ENCODE results near the gene RAD51B. TPM values are rescaled to one million over a fixed set of nuclear protein-coding genes. Genes with fewer than 3 reads are reported as not detected.

RAD51B gene
- total RNA-seq, 1 experiment from 2014 or later: 23.3 TPM

DNA sequence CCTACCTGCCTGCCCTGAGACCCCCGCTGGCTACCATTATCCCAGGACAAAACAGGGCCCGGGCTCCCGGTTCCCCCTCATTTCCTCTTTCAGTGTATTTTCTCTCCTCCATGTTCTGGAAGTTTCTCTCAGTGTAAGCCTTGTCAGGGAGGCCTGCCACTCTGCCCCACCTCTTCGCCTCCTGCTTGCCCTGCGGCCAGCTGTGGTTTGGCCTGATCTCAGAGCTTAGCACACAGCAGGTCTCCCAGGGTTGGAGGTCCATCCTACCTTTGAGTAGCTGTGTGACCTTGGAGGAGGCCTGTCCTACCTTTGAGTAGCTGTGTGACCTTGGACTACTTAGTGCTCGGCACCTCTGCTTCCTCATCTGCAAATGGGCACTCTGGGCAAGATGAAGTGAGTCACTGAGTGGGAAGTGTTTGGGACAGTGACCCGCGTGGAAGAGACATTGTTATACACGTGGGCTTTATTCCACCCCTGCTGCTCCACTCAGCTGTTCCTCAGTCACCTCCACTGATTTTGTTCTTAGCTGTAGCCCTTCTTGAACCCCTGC lies 760.6 kb downstream of the RAD51B start:
- POLR2A ChIA-PET (ENCODE audit: low non-redundant PET): no interaction called here
- H3K4me1 ChIP-seq (ENCODE audit: insufficient read depth, low read length, poor library complexity, severe bottlenecking): peaks cover 14% of the 10 kb centered on the region
- BruUV-seq (replicated peaks): no TSS peak
- no peaks in the 10 kb centered on the region for H3K36me3 ChIP-seq (ENCODE audit: insufficient read depth, low read length, poor library complexity, severe bottlenecking)
- CTCF ChIA-PET: no interaction called here
- DNase-seq (ENCODE audit: low spot score): no peak
- intact Hi-C loops (cut with micrococcal nuclease; ENCODE audit: unreplicated experiment): no loop called here
- H3K4me3 ChIP-seq (ENCODE audit: low read depth, low read length, poor library complexity, severe bottlenecking): no peak overlapping the region
- H3K9me3 ChIP-seq (ENCODE audit: low read depth, low read length, poor library complexity, severe bottlenecking): no peaks in the 10 kb centered on the region
- H3K27me3 ChIP-seq (replicated peaks; ENCODE audit: insufficient read depth, low read depth, low read length, poor library complexity): no peaks in the 10 kb centered on the region
- no peak overlapping the region for H3K27ac ChIP-seq (ENCODE audit: low read depth, low read length, poor library complexity, severe bottlenecking)
- TF ChIP-seq, protein P1, sequence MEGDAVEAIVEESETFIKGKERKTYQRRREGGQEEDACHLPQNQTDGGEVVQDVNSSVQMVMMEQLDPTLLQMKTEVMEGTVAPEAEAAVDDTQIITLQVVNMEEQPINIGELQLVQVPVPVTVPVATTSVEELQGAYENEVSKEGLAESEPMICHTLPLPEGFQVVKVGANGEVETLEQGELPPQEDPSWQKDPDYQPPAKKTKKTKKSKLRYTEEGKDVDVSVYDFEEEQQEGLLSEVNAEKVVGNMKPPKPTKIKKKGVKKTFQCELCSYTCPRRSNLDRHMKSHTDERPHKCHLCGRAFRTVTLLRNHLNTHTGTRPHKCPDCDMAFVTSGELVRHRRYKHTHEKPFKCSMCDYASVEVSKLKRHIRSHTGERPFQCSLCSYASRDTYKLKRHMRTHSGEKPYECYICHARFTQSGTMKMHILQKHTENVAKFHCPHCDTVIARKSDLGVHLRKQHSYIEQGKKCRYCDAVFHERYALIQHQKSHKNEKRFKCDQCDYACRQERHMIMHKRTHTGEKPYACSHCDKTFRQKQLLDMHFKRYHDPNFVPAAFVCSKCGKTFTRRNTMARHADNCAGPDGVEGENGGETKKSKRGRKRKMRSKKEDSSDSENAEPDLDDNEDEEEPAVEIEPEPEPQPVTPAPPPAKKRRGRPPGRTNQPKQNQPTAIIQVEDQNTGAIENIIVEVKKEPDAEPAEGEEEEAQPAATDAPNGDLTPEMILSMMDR (conservative IDR thresholded peaks at IDR 0.05; ENCODE audit: low read depth, low read length): no peak
- no peak for TF ChIP-seq EZH2 (IDR thresholded peaks at IDR 0.05; ENCODE audit: borderline replicate concordance, low read depth, low read length, poor library complexity, severe bottlenecking)

DNA sequence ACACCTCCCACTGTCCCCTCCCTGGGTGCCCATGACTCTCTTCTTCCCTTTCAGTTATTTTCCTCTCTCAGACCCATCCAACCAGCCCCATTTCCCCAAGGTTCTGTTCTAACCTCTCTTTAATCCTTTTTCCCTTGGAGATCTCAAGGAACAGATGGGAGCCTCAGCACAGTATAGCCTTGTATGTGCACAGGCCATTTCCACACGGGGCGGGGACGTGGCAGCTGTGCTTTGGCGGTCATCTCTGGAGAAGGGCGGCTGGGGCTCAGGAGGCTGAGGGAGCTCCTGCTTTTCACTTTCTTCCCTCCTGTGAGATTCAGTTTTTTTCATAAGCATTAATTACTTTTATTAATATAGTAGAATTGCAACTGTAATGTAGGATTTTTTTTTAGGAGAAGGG lies 761.1 kb downstream of the RAD51B start:
- intact Hi-C loops (cut with micrococcal nuclease; ENCODE audit: unreplicated experiment): no loop called here
- ChIA-PET POLR2A (ENCODE audit: low non-redundant PET) (no interaction called here), CTCF (no interaction called here)
- H3K27me3 ChIP-seq (replicated peaks; ENCODE audit: insufficient read depth, low read depth, low read length, poor library complexity): no peaks in the 10 kb centered on the region
- H3K27ac ChIP-seq (ENCODE audit: low read depth, low read length, poor library complexity, severe bottlenecking): no peak overlapping the region
- no TSS peak for BruUV-seq (replicated peaks)
- DNase-seq (ENCODE audit: low spot score): no peak
- TF ChIP-seq EZH2 (IDR thresholded peaks at IDR 0.05; ENCODE audit: borderline replicate concordance, low read depth, low read length, poor library complexity, severe bottlenecking): no peak
- TF ChIP-seq, protein P1 (conservative IDR thresholded peaks at IDR 0.05; ENCODE audit: low read depth, low read length): no peak
- H3K4me3 ChIP-seq (ENCODE audit: low read depth, low read length, poor library complexity, severe bottlenecking): no peak overlapping the region
- H3K4me1 ChIP-seq (ENCODE audit: insufficient read depth, low read length, poor library complexity, severe bottlenecking): peaks cover 14% of the 10 kb centered on the region
- H3K9me3 ChIP-seq (ENCODE audit: low read depth, low read length, poor library complexity, severe bottlenecking): no peaks in the 10 kb centered on the region
- H3K36me3 ChIP-seq (ENCODE audit: insufficient read depth, low read length, poor library complexity, severe bottlenecking): no peaks in the 10 kb centered on the region

DNA sequence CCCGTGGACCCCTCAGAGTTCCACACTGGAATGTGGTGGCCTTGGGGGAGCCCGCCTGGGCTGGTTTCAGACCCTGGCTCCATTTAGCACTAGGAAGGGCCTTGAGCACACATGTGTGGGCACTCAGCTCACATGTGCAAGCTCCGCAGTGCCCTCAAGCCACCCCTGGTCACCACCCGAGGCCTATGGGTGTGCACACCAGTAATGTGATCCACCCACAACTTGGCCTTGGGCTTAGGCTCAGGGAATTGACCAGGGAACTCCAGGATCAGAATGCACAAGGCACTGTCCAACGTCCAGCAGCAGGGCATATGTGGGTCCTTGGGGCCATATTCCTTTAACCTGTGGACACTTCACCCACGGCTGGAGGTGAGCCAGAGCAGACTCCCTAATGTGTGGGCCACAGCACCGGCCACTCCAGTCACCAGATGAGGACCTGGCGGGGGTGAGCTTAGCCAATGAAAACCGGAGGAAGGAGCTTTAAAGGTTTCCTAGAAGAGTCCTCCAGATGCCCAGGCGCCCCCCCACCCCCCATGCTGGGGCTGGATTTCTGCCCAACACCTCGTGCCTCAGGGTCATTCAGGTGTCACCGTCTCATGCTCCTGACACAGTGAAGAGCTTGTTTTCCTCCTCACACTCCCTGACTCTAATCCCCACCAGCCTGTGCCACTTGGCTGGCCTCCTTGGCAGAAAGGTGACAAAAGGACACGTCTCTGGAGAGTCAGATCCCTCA lies 764.1 kb downstream of the RAD51B start:
- POLR2A ChIA-PET (ENCODE audit: low non-redundant PET): no interaction called here
- H3K27ac ChIP-seq (ENCODE audit: low read depth, low read length, poor library complexity, severe bottlenecking): no peak overlapping the region
- H3K4me1 ChIP-seq (ENCODE audit: insufficient read depth, low read length, poor library complexity, severe bottlenecking): peaks cover 40% of the 10 kb centered on the region
- no peaks in the 10 kb centered on the region for H3K36me3 ChIP-seq (ENCODE audit: insufficient read depth, low read length, poor library complexity, severe bottlenecking)
- H3K9me3 ChIP-seq (ENCODE audit: low read depth, low read length, poor library complexity, severe bottlenecking): no peaks in the 10 kb centered on the region
- DNase-seq (ENCODE audit: low spot score): no peak
- BruUV-seq (replicated peaks): no TSS peak
- CTCF ChIA-PET: no interaction called here
- H3K27me3 ChIP-seq (replicated peaks; ENCODE audit: insufficient read depth, low read depth, low read length, poor library complexity): no peaks in the 10 kb centered on the region
- TF ChIP-seq, protein P1 (conservative IDR thresholded peaks at IDR 0.05; ENCODE audit: low read depth, low read length): no peak
- intact Hi-C loops (cut with micrococcal nuclease; ENCODE audit: unreplicated experiment): no loop called here
- H3K4me3 ChIP-seq (ENCODE audit: low read depth, low read length, poor library complexity, severe bottlenecking): no peak overlapping the region

All from A673 (cell line).